ENCODE measurements around the gene PTPRD. TPM values are rescaled to one million over a fixed set of nuclear protein-coding genes. Genes with fewer than 3 reads are reported as not detected.

Gene PTPRD
- total RNA-seq, 1 donor from 2014 or later, result 6.9 TPM

DNA sequence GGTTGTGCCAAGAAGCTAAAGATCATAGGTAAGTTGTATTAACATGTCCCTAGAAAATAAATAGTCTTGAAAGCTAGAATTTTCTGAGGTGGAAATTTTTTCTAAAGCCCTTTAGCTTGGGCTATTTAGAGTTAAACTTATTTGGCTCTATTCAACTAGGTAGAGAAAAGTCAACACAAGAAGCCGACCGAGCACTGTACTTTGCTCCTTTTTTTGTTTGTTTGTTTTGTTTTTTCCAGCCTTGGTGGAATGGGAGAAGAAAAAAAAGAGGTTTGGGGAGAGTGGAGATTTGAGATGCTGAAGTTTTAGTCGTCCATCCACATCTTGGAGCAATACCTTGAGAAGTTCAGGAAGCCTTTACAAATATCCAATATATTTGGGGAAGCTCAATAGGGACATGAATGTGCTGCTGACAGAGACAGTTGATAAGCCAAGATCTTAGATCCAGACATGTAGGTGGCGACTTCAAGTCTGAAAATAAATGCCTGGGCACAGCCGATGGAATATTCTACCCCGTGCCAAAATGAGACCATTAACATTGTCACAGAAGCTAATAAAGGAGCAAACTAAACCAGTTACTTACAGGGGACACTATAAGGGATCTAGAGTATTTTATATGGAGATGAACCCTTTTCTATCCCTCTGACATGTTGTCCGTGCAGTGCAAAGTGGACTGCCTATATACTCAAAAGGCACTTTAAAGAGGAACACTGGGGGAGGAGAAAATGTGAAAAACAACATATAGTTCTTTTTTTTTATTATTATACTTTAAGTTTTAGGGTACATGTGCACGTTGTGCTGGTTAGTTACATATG, 466.1 kb downstream of the PTPRD start:
- Histone ChIP-seq H3K36me3 (no peaks in the 10 kb centered on the region), H3K9me3 (no peaks in the 10 kb centered on the region), H3K27ac (no peak overlapping the region), H3K4me3 (no peak overlapping the region), H3K27me3 (no peaks in the 10 kb centered on the region), H3K4me1 (no peaks in the 10 kb centered on the region)
- intact Hi-C loops (cut with DNase I), result no loop called here
- DNase-seq (ENCODE audit: low spot score in 2 of 2), result no peak
- TF ChIP-seq, protein P1, sequence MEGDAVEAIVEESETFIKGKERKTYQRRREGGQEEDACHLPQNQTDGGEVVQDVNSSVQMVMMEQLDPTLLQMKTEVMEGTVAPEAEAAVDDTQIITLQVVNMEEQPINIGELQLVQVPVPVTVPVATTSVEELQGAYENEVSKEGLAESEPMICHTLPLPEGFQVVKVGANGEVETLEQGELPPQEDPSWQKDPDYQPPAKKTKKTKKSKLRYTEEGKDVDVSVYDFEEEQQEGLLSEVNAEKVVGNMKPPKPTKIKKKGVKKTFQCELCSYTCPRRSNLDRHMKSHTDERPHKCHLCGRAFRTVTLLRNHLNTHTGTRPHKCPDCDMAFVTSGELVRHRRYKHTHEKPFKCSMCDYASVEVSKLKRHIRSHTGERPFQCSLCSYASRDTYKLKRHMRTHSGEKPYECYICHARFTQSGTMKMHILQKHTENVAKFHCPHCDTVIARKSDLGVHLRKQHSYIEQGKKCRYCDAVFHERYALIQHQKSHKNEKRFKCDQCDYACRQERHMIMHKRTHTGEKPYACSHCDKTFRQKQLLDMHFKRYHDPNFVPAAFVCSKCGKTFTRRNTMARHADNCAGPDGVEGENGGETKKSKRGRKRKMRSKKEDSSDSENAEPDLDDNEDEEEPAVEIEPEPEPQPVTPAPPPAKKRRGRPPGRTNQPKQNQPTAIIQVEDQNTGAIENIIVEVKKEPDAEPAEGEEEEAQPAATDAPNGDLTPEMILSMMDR (IDR thresholded peaks at IDR 0.05), result no peak

DNA sequence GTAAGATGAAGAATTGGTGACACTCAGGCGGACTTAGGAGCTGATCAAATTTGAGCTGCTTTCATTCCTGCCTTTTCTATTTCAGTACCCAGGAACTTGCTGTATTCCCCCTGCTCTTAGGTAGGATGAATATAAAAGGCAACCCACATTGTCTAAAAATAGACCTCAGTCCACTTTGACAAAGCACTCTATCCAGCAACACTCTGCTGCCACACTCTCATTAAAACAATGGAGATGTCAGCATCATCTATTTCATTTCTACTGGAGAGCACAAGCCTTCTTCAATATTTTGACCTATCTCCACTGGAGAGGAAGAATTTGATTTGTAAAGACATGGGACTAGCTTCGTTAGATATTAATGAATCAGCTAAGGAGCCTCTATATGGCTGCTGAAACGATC, 468.4 kb downstream of the PTPRD start:
- intact Hi-C loops (cut with DNase I), result no loop called here
- no peaks in the 10 kb centered on the region for H3K4me1 ChIP-seq
- H3K9me3 ChIP-seq, result no peaks in the 10 kb centered on the region
- TF ChIP-seq, protein P1 (IDR thresholded peaks at IDR 0.05), result no peak
- H3K36me3 ChIP-seq, result no peaks in the 10 kb centered on the region
- no peak overlapping the region for H3K4me3 ChIP-seq
- H3K27me3 ChIP-seq, result no peaks in the 10 kb centered on the region
- no peak overlapping the region for H3K27ac ChIP-seq
- no peak for DNase-seq (ENCODE audit: low spot score in 2 of 2)

DNA sequence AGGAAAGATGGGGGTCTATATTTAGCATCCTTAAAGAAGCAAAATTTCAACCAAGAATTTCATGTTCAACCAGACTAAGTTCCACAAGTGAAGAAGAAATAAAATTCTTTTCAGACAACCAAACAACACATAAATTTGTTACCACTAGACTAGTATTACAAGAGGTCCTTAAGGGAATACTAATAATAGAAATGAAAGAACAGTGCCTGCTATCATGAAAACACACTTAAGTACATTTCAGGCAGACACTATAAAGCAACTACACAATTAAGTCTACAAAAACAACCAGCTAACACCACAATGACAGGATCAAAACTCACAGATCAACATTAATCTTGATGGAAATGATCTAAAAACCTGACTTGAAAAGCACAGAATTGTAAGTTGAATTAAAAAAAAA, 477.2 kb downstream of the PTPRD start:
- Histone ChIP-seq H3K4me1 (no peaks in the 10 kb centered on the region), H3K36me3 (no peaks in the 10 kb centered on the region), H3K9me3 (no peaks in the 10 kb centered on the region), H3K4me3 (no peak overlapping the region), H3K27ac (no peak overlapping the region), H3K27me3 (no peaks in the 10 kb centered on the region)
- no peak for DNase-seq (ENCODE audit: low spot score in 2 of 2)
- intact Hi-C loops (cut with DNase I), result no loop called here
- TF ChIP-seq, protein P1 (IDR thresholded peaks at IDR 0.05), result no peak

DNA sequence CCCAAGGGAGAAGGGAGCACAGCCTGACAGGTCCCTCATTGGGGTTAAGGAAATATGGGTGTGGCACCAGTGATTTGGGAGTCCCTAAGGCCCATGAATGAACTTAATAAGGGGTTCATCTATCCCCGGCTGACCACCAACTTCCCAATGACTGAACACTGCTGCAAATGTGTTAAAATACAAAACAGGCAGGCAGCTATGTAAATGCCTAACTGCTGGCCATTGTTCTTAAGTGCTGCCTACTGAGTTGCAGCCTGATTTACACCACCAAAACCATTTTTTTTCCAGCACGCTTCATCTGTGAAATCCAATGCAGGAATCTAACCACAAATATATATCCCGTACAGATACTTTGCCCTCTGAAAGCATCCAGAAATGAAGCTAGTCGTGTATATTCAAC, 478.5 kb downstream of the PTPRD start:
- Histone ChIP-seq H3K27me3 (no peaks in the 10 kb centered on the region), H3K4me1 (no peaks in the 10 kb centered on the region), H3K4me3 (no peak overlapping the region), H3K9me3 (no peaks in the 10 kb centered on the region), H3K36me3 (no peaks in the 10 kb centered on the region), H3K27ac (no peak overlapping the region)
- TF ChIP-seq, protein P1 (IDR thresholded peaks at IDR 0.05), result no peak
- DNase-seq (ENCODE audit: low spot score in 2 of 2), result no peak
- intact Hi-C loops (cut with DNase I), result no loop called here

DNA sequence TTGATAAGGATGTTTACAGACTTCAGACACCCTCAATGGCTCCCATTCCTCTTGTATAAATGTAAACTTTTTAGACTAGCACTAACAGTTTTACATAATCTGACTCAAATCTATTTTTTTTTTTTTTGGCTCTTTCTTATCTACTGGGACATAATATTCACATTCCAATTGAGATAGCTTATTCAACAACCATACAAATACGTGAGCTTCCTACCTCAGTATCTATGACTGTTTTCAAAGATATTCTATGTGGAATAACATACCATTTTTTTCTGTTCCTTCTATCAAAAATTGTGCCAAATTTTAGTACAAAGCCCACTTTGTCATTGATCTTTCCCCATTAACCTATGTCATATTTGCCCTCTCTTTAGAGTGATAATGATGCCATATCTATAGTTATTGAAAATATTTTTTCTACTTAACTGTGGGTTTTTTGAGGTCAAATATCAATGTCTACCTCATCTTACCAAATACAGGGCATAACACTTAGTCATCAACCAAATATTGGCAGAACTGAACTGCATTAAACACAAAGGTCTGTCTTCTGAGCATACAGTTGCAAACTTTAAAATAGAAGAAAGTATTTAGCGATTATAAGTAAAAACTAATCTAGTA, 482.6 kb downstream of the PTPRD start:
- H3K4me1 ChIP-seq, result no peaks in the 10 kb centered on the region
- no peaks in the 10 kb centered on the region for H3K36me3 ChIP-seq
- no peaks in the 10 kb centered on the region for H3K9me3 ChIP-seq
- intact Hi-C loops (cut with DNase I), result no loop called here
- no peak for DNase-seq (ENCODE audit: low spot score in 2 of 2)
- TF ChIP-seq, protein P1 (IDR thresholded peaks at IDR 0.05), result no peak
- no peak overlapping the region for H3K4me3 ChIP-seq
- H3K27me3 ChIP-seq, result no peaks in the 10 kb centered on the region
- H3K27ac ChIP-seq, result no peak overlapping the region
